GM21528 (cell line): Measurements from ENCODE around the gene CLCN4.

Source experiments
- ATAC-seq: cut with Tn5 transposase; IDR thresholded peaks from one replicate; pipeline ENCODE4 v1.9.1; 2021; ENCODE audit warnings: mild to moderate bottlenecking, moderate library complexity; ENCODE audit not compliant: unreplicated experiment, low FRiP score

Gene CLCN4

DNA sequence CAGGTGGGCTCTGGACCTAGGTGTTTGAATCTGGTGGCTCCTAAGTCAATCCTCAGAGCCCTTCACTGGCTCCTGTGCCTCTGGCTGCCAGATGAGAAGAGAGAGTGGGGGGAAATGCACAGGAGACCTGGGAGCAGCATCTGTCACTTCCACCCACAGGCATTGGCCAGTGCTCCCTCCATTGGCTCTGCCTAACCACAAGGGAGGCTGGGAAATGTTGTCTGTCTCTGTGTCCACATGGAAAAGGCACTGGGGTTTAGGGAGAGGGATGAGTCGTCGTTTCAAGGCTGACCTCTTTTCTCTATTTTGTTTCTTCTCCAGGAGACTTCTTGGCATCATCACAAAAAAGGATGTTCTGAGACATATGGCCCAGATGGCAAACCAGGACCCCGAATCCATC lies 76.4 kb downstream of the CLCN4 start:
- ATAC-seq: no peak

DNA sequence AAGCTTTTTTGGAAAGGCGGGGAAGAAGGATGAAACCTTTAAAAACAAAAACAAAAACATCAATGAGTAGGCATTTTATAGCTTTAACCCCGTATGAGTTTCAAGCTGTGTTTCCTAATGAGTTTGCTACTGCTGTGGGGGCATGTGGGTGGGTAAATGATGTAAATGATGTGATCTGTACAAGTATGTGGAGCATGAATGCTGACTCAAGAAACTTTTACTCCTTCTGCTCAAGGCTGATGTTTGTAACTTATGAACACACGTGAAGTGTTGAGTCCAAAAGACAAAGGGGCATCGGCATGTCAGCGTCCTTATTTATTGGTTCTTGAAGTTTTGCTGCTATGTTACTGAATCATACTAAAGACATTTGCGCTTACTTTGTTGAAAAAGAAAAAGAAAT lies 76.9 kb downstream of the CLCN4 start:
- ATAC-seq: no peak

- ATAC-seq: no peak
Observed at GRCh38 chrX:10235851-10236250, 79.1 kb downstream of the CLCN4 start.

DNA sequence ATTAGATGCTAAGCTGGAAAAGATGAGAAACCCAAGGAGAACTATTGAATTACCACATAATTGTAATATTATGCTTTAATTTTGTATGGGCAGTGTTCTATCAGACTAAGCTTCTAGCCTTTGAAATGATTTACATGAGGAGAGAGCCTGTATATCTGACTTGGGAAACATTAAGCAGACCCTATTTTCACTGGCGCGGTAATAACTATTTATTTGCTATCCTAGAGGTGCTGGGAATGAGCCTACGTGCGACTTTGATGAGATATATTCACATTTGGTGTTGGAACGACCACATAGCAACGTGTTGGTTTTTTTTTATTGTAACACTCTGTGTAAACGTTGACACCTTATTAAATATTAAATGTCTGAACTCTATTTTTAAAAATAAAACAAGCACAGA lies 80.5 kb downstream of the CLCN4 start:
- no peak for ATAC-seq

GRCh38 chrX:10239611-10240064 lies 82.9 kb downstream of the CLCN4 start:
- ATAC-seq: no peak

- no peak for ATAC-seq
Observed at GRCh38 chrX:10240918-10241317, 84.1 kb downstream of the CLCN4 start.

DNA sequence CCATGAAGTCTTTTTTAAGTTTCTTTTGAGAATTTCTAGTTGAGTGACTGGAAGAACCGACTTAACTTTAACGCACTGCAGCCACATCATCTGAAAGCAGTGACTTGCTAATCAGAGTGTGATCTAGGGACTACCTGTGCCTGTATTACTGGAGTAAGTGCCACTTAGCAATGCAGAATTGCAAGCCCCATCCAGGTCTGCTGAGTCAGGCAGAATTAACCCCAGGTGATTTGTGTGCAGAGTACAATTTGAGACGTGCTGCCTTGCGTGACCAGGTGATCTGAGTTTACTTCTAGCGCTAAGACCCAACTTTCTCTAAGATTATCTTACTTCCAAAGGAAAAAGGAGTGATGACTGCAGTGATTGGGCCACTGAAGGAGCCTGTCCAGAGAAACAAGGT lies 85.3 kb downstream of the CLCN4 start:
- no peak for ATAC-seq

DNA sequence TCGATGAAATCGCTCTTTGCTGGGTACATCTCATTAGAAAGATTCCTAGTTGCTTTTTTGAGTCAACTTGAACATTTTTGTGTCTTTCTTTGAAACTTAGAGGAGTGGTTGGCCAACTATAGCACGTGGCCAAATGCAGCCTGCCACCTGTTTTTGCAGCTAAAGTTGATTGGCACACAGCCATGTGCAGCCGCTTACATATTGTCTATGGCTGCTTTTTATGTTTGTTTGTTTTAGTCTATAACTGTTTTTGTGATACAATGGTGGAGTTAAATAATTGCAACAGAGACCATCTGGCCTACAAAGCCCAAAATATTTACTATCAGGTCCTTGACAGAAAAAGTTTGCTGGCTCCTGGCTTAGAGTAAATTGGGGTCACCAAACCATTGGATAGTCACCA lies 86.3 kb downstream of the CLCN4 start:
- no peak for ATAC-seq

- no peak for ATAC-seq
Observed at GRCh38 chrX:10244915-10245622, 88.3 kb downstream of the CLCN4 start.

- no peak for ATAC-seq
Observed at GRCh38 chrX:10245886-10246285, 89.1 kb downstream of the CLCN4 start.

DNA sequence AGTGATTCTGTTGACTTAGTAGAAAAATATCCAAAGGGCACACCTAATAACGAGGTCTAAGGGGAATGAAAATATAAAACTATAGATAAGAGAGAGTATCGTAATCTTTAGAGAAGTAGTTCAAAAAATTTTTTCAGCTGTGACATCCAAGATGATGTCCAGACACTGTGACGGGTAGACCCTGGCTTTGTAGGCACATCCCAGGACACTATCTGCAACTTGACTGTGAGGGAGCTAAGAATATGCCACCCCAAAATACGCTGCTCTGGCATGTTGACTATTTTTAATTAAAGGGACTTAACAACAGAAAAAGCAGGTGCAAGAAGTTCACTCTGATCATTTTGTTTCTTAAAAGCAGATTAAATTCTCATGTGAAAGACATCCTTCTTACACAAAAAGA lies 89.5 kb downstream of the CLCN4 start:
- ATAC-seq: no peak

DNA sequence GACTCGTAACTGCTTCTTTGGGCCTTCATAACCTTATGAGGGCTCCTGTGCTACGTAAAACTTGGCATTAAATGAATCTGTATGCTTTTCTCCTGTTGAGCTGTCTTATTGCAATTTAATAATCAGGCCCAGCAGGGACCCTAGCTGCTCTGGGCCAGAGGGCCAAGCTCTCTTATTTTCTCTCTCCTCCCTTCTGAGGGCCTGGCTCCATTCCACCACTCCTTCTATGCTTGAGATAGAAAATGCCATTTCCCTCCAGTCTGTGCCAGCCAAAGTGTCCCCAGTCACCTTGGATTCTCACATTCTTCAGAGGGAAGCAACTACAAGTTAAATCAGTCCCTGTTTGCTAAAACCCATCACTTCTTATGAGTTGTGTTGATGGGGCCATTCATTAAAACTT lies 90.1 kb downstream of the CLCN4 start:
- ATAC-seq: no peak

- ATAC-seq: no peak
Observed at GRCh38 chrX:10254739-10255138, 98.0 kb downstream of the CLCN4 start.

GRCh38 chrX:10259716-10260115 lies 102.9 kb downstream of the CLCN4 start:
- no peak for ATAC-seq

- ATAC-seq: no peak
Observed at GRCh38 chrX:10265775-10266174, 109.0 kb downstream of the CLCN4 start.

DNA sequence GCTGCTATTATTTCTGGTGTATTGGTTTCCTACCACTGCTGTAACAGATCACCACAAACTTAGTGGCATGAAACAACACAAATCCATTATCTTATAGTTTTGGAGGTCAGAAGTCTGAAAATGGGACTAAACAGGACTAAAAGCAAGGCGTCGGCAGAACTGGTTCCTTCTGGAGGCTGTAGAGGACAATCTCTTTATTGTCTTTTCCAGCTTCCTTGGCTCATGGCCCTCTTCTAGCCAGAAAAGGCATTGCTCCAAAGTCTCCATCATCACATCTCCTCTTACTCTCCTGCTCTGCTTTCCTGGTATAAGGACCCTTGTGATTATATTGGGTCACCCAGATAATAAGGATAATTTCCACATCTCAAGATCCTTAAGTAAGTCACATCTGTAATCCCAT lies 121.9 kb downstream of the CLCN4 start:
- ATAC-seq: no peak

DNA sequence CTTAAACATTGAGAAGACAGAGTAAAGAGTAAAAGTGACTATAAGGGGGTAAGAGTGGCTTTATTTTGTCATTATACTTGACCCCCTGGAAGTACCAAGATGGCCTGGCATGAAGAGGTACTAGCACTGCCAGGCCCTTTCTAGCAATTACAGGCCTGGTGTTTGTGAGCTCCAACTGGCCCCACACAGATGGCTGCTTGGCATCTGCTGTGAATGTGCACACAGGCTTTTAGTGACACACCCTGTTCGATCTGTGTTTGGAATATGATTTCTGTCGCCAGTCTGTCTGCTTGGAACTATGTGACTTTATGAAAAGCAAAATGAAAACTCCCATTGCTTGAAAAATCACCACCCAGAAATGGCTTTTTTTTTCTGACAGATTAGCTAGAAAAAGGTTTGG lies 123.3 kb downstream of the CLCN4 start:
- no peak for ATAC-seq

- no peak for ATAC-seq
Observed at GRCh38 chrX:10282490-10282889, 125.7 kb downstream of the CLCN4 start.

GRCh38 chrX:10286195-10286594 lies 129.4 kb downstream of the CLCN4 start:
- no peak for ATAC-seq
